Panc1 (cell line): ENCODE results near the gene CALHM6.
"Not testable (repeated sequence)": the region's sequence is repeated elsewhere in the genome, so short reads cannot be mapped to it uniquely, and the experiment has no call there.

ENCODE experiments used
- REST ChIP-seq, 2 experiments: IDR thresholded peaks; 2 replicates each; pipeline ENCODE4 v1.6.1; 2011 to 2012; ENCODE audit warnings: low read depth in 2 of 2, control low read depth in 1 of 2, low read length in 1 of 2, mild to moderate bottlenecking in 1 of 2, moderate library complexity in 1 of 2; ENCODE audit not compliant: insufficient read depth in 1 of 2
- SIN3A ChIP-seq: IDR thresholded peaks from 2 replicates; pipeline ENCODE4 v1.6.1; 2012; ENCODE audit warnings: low read depth, mild to moderate bottlenecking, low read length, moderate library complexity, borderline replicate concordance; ENCODE audit not compliant: insufficient read depth
- TF ChIP-seq, protein P1 (sequence below): fragments of 450-650 bp; IDR thresholded peaks from 2 replicates; pipeline ENCODE4 v1.5.1; 2017; ENCODE audit warnings: mild to moderate bottlenecking

- TF ChIP-seq, protein P1, sequence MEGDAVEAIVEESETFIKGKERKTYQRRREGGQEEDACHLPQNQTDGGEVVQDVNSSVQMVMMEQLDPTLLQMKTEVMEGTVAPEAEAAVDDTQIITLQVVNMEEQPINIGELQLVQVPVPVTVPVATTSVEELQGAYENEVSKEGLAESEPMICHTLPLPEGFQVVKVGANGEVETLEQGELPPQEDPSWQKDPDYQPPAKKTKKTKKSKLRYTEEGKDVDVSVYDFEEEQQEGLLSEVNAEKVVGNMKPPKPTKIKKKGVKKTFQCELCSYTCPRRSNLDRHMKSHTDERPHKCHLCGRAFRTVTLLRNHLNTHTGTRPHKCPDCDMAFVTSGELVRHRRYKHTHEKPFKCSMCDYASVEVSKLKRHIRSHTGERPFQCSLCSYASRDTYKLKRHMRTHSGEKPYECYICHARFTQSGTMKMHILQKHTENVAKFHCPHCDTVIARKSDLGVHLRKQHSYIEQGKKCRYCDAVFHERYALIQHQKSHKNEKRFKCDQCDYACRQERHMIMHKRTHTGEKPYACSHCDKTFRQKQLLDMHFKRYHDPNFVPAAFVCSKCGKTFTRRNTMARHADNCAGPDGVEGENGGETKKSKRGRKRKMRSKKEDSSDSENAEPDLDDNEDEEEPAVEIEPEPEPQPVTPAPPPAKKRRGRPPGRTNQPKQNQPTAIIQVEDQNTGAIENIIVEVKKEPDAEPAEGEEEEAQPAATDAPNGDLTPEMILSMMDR, result not testable (repeated sequence)
- TF ChIP-seq REST (IDR thresholded peaks at IDR 0.05; ENCODE audit: insufficient read depth in 1 of 2, low read depth in 2 of 2, low read length in 1 of 2); SIN3A: not testable (repeated sequence)
Observed at GRCh38 chr6:116495161-116495560, 34.0 kb downstream of the CALHM6 start.
